NCI-H2227 treated with DMSO at 0.1 percent for 48 hours (cell line): ENCODE measurements around the gene C1QA.

Source experiments
- DNase-seq: peaks from one replicate; lab custom pipeline; 2025; lab: John Stamatoyannopoulos, UW

The C1QA gene

DNA sequence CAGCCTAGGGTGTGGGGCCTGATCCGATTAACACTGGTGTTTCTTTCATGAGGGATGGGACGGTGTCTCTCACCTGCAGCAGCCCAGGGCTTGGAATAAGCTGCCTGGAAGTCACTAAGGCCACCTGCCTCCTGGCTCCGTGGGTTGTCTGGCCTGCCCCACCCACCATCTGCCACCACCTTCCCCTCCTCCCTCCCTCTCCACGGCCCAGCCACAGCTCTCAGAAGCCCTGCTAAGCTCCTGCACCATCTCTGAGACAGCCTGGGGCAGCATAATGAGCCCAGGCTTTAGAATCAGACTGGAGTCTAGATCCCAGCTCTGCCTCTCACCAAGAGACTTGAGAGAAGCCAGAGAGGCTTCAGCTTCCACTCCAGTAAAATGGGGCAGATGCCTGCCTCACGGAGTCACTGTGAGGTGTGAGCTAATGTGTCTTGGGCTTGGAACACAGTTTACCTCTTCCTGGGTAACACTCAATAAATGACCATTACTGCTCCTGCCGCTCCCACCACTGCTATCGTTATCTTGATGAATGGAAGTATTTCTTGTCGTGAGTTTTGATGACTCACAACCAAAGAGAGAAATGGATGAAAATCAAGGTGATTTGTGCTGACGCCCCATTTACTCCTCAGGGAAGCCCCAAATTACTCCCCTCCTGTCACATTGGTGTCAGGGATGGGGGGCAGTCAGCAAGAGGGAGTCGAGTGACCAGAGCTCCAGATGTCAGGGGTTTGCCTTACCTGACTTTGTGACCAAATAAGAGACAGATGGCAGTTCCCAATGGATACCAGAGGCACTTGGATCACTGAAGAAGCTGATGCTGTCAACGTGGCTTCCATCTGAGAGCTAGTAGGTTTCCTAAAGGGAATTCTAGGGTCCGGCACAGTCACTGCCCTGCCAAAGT lies 23.5 kb upstream of the C1QA start:
- no peak for DNase-seq

DNA sequence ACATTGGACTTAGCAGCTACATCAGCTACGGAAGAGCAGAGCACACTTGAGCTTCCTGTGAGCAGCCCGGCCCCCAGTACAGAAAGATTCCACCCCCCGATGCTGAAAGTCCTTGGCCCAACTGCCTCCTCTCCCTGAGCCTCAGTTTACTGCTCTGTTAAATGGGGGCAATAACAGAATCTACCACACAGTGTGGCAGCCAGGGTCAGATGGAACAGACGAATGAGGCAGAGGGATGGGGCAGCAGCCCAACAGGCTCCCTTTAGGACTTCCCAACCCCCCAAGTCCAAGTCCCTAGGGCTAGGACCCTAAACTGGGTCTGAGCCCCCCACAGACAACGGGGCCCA lies 22.9 kb upstream of the C1QA start:
- no peak for DNase-seq

- DNase-seq: no peak
Measured at GRCh38 chr1:22613951-22614350, 22.5 kb upstream of the C1QA start.

GRCh38 chr1:22615886-22616285 lies 20.5 kb upstream of the C1QA start:
- DNase-seq: no peak

GRCh38 chr1:22616571-22616970 lies 19.9 kb upstream of the C1QA start:
- no peak for DNase-seq

DNA sequence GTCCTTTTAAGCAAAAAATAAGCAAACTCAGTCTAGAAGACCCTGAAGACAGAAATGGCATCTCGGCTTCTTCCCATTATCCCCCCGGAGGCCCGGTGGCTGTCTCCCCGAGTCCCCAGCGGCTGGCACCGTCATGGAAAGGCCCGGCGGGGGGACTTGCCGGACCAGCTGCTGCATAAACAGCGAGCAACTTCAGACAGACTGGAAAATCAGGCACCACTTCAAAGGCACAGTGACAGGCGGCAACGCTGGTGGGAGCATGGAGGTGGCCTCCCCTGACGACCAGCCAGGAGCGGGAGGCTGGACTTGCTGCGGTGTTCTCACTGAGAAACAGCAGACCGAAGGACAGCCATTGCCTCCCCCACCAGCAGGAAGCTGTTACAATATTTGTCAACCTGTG lies 18.4 kb upstream of the C1QA start:
- no peak for DNase-seq

DNA sequence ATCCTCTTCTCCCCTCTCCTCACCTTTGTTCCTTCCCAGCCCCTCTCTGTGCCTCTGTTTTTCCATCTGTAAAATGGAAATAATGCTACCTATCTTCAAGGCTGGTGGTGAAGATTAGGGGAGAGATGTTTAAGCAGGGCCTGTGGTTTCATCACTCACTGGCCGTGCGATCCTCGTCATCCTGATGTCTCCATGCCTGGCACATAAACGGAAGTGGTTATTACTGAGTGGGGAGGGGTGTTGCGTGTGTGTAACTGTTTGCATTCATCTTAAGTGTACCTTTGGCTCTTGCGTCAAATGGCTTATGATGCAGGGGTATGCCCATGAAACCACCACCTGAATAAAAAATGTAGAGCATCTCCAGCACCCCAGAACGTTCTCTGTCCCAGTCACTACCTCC lies 17.2 kb upstream of the C1QA start:
- DNase-seq: no peak

DNA sequence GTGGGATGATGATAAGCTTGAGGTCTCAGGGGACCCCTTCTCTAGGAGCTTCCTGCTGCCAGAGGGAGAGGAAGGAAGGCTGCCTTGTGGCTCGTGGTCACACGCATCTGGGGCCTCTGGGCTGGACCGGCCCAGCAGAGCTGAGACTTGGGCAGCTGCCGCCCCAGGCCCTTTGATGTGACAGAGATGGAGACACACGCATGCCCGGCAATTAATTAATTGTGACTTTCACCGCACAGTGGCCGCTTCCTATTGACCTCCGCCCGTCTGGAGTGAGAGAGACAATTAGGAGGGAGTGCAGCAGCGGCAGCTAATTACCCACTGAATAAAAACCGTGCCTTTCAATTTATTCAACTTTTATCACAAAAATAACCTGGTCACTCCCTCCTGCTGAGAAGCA lies 16.6 kb upstream of the C1QA start:
- DNase-seq: no peak

DNA sequence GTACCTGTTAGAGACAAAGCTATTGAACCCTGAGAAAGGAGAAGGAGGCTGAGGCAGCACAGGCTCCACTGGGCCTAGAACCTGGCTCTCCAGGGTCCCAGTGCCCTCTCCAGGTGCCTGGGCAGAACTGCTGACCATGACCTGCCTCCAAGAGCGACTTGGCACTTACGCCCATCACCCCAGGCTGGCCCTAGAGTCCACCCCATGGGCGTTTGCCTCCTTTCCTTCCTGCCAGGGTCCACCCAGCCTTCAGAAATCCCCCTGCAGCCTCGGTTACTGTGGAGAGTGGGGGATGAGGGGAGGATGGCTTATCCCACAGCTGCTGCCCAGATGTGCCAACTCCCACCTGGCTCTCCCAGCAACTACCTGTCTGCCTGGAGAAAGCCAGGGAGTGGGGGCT lies 14.7 kb upstream of the C1QA start:
- DNase-seq: no peak

DNA sequence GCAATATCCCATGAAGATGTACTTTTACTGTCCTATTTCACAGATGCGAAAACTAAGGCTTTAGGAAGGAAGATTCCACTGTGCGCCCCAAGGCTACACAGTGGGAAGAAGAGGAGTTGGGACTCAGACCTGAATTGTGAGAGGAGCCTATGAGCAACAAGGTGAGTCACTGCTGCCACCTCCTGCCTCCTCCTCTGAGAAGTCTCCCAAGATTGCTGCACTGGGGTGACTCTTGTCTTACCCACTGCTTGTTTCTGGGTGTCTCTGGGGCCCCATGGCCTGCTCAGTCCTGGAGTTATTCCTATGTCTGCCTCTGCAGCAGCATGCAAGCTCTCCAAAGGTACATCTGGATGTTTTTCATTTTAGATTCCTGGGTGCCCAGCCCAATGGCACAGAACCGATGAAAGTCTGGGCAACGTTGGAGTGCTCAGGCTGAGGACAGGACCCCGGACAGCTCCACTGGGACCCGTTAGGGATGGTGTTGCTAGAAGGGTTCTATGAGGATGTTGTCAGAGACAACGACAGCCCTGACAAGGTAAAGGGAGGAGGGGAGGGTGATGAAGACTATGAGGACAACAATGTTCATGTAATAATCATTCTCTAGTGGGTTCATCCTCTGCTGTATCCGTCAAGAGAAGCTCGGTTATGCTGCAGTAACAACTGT lies 11.0 kb upstream of the C1QA start:
- no peak for DNase-seq

DNA sequence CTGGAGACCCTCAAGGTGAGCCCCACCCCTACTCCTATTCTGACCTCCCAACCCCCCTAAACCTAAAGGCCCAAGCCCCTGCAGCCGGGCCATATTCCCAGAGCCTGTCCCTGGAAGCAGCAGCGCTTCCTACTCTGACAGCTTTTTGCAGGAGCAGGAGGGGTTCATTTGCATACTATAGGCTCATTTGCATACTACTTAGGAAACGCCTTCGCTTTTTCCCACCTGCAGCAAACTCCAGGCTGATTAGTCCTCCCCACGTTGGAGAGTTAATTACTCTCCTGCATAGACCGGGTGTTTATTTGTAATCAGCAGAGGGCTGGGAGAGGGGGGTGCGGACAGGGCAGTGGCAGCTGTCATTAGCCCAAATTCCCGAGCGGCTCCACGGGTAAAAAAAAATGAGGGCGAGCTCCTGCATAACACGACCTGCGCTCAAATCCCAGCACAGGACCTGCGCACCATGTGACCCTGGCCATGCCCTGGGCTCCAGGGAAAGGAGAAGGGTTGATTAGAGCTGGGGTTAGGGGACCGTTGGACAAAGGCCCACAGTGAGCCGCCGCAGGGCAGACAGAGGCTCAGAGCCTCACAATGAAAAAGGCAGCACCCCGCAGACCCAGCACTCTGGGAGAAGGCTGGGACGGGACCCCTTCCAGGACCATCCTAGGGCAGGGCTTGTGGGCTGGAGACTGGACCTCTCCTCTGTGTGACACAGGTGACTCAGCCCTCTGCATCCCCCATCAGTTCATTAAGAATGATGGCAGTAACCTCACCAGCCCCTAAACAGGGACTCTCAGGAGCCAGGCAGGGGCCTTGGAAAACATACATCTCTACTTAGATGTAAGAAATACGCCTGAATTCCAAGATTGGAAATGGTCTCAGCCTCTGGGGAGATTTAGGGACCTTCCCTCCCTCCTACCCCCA lies 9.9 kb upstream of the C1QA start:
- no peak for DNase-seq

DNA sequence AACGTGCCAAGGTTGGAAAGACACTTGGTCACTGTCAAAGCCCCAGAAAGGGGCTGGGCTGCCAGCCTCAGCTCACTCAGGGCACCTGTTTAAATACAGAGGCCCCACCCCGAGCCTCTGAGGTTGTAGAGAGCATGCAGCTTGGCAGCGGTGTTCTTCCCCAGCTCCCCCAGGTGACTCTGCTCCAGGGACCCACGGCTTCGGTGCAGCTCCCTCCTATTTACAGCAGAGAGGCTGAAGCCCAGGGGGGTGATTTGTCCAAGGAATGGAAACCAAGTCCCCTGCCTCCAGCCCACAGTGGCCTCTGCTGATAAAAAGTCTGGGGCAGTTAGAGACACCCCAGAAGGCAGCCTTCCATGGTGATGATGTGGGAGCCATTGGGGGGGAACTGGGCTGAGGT lies 9.1 kb upstream of the C1QA start:
- no peak for DNase-seq

DNA sequence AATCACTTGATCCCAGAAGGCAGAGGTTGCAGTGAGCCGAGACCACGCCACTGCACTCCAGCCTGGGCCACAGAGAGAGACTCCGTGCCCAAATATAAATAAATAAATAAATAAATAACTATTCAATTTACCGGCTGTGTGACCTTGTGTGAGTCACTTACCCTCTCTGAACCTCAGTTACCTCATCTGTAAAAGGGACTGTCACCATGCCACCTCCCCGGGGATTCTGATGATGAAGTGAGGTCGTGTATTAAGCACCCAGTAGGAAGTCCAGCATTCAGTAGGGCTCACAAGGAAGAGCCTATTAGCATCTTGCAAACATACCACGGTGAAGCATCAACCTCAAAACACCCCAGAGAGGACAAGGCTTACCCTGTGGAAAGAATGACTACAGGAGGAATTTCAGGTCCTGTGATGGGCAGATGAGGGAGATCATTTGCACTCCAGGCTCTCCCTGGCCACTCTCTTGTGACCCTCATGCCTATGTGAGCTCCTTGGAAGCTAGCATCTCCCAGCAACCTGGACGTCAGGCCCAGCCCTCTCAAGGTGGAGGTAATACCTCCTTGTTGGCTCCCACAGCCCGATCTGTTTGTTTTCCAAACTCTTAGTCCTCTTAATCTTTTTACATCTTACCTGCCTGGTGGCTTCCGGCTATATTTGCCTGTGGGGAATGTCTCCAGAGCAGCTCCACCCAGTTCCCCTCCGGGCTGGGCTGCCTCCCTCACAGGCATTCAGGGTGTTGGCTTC lies 7.6 kb upstream of the C1QA start:
- no peak for DNase-seq

DNA sequence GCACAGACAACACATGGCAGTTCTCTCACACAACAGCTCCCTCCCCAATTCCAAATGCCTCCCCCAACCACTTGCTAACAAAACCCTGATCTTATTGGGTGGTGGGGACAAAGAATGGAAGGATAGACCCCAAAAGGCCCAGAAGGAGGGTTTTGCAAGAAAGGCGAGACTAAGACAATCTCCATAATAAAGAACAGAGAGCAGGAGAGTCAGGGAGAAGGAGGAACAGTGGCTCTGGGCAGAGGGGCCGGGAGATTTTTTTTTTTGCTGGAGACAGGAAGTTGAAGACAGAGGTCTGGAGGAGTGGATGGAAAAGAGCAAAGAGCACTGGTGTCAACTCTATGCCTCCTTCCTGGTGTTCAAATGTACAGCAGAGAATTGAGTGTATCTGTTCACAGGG lies 6.5 kb upstream of the C1QA start:
- no peak for DNase-seq

DNA sequence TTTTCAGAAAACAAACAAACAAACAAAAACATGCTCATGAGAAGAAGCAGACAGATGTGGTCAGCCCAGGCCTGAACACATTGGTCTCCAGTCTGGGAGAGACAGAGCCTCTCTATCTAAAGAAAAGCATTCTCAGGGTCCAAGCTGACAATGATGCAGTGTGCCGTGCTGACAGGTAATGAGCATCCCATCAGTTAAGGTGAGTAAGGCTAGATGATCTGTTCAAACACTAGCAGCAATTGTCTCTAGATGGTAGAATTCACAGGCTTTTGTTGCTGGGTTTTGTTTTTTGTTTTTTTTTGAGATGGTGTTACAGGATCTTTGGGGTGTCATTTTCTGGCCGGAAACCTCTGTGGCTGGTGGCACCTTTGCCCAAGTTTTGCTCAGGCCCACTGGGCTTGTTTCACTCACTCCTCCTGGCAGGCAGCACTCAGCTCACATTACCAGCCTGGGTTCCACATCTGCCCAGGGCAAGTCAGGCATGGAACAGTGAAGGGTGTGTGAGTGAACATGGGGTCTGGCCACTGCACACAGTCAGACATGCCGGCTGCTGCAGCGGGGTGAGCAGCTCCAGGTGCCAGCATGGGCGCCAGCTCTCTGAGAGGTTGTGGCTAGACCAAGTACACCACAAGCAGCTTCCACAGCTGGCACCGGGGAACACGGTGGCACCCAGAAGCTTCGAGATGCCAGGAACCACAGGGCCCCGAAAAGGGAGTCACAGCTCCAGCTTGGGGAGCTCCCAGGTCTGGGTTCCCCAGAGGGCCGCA lies 2.5 kb upstream of the C1QA start:
- no peak for DNase-seq

GRCh38 chr1:22635436-22635835 lies 992 bp upstream of the C1QA start:
- no peak for DNase-seq

GRCh38 chr1:22636927-22637326 lies 499 bp downstream of the C1QA start:
- DNase-seq: no peak

DNA sequence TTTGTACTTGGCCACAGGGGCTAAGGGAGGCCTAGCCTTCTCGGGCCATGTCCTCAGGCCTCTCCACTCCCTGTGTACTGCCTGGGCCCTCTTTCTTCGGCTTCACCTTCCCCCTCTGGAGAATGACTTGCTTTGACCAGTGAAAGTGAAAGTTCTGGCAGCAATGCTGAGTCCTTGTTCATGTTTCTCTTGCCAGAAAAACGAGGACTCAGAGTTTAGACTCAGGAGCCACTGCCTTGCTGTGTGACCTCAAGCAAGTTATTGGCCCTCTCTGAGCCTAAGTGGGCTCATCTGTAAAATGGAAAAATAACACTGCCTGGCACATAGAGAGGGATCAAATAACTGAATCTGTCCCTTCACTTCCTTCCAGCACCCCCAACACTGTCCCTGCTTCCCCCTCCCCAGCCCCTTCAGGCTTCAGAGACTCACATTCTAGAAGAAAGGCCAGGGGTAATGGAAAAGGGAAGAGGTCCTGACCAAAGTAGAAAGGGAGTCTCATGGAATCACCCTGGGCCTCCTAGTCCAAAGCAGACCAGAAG lies 1.5 kb downstream of the C1QA start:
- no peak for DNase-seq

DNA sequence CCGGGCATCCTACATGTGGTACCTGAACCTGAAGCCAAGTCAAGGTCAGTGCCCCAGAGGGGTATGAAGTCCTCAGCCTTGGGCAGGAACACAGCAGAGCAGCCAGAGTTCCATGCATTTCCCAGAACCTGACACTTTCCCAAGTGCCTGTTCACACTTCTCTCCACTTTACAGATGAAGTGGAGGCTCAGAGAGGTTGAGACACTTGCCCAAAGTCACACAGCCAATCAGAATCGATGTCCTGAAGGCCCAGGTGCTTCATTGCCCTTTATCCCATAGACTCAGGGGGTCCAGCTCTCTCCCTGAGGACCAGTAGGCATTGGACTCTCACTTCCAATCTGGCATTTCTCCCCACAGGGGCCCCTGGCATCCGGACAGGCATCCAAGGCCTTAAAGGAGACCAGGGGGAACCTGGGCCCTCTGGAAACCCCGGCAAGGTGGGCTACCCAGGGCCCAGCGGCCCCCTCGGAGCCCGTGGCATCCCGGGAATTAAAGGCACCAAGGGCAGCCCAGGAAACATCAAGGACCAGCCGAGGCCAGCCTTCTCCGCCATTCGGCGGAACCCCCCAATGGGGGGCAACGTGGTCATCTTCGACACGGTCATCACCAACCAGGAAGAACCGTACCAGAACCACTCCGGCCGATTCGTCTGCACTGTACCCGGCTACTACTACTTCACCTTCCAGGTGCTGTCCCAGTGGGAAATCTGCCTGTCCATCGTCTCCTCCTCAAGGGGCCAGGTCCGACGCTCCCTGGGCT lies 2.2 kb downstream of the C1QA start:
- DNase-seq: no peak

DNA sequence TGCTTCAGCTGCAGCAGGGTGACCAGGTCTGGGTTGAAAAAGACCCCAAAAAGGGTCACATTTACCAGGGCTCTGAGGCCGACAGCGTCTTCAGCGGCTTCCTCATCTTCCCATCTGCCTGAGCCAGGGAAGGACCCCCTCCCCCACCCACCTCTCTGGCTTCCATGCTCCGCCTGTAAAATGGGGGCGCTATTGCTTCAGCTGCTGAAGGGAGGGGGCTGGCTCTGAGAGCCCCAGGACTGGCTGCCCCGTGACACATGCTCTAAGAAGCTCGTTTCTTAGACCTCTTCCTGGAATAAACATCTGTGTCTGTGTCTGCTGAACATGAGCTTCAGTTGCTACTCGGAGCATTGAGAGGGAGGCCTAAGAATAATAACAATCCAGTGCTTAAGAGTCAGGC lies 2.9 kb downstream of the C1QA start:
- DNase-seq: no peak
